NCI-H2196 (cell line): ENCODE measurements around the gene PPP1R9A.

ENCODE experiments used
- DNase-seq: peaks from one replicate; lab custom pipeline; 2025; ENCODE audit not compliant: unreplicated experiment; lab: John Stamatoyannopoulos, UW

Gene PPP1R9A

DNA sequence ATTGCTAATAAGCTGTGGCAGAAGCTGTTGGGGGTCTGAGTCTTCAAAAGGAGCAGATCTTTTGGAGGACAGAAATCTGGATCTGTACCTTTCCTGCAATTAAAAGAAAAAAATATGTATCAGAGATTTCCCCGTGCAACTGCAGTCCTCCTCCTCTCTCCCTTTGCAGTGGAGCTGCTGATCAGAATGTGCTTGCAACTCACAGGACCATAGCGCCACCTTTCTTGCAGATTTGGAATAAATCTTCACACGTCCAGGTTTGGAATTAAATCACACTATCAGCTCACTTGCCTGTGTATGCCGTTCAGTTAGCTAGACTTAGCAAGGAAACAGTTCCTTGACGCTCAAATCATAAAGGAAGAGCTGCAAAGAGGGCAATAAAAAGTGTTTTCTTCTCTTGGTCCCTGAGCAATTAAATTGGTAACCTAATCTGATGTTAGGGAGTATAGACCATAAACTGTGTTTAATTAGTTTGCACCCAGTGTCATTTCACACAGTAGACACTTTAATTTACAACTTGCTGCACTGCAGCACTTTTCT is 339.5 kb downstream of the PPP1R9A start:
- DNase-seq, result peak; percentile 84

- DNase-seq, result no peak
Observed at GRCh38 chr7:95250571-95250970, 343.2 kb downstream of the PPP1R9A start.

DNA sequence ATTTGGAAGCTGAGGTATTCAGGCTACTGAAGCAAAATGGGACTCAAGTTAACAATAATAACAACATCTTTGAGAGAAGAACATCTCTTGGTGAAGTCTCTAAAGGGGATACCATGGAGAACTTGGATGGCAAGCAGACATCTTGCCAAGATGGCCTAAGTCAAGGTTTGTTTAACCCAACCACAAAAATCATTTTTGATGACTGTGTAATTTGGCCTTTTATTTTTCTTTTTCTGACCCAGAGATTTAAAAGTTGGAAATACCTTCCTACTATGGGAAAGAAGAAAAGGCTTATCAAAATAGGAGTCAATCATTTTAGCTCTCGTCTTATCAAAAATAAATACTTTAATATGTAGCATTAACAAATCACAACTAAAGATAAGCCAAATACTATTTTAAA is 344.6 kb downstream of the PPP1R9A start:
- DNase-seq, result no peak

DNA sequence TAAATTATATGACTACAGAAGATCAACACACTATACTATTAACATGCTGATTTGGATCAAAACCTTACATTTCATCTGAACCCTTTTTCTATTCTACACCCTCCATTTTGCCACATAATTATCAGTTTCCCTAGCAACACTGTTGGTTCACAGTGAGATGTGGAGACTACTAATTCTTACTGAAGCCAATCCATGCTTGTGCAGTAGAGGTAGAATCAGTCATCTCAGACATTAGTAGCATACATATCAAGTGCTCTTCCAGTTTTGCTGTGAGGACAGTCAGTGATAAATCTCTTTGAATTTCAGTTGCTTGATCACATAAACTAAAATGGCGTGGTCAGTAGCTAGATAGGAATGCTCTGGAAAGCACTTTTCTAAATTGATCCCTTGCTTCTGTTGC is 346.6 kb downstream of the PPP1R9A start:
- no peak for DNase-seq

DNA sequence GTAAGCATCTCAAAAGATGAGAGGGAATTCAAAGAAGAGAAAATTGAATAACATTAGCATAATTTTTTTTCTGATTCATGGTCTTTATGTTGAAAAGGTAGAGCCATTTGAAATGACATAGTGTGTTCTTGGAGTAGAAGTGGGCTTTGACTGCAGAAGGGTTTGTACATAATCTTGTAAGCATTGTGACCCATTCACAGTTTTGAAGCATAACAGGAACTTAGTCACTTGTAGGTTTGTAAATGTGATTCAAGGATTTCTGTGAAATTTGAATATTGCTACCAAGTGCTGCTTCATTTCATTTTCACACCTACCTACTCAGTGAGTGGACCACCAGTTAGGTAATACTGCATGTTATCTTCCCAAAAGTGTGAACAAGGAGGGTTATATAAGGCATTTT is 348.3 kb downstream of the PPP1R9A start:
- DNase-seq, result no peak

DNA sequence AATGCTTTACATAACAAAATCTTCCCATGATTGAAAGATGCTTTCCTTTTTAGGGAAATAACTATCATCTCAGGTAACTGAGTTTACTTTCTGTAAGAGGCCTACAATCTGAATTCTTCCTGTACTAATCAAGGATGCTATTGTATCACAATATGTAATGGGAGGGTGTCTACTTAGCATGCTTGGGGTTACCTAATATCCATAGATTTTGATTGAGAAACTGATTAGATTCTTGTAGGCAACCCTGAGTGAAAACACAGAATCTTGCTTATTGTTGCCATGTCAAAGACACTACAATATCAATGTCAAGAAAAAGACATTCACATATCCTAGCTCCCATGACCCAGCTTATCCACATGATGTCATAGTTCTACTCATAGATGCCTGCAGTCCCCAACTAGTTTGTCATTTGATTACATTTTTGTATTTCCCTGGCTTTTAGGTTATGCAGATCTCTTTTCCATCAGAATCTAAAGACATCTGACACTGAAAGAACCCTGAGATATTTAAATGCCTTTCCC is 354.6 kb downstream of the PPP1R9A start:
- DNase-seq, result no peak

- DNase-seq, result no peak
Observed at GRCh38 chr7:95262875-95263274, 355.5 kb downstream of the PPP1R9A start.

DNA sequence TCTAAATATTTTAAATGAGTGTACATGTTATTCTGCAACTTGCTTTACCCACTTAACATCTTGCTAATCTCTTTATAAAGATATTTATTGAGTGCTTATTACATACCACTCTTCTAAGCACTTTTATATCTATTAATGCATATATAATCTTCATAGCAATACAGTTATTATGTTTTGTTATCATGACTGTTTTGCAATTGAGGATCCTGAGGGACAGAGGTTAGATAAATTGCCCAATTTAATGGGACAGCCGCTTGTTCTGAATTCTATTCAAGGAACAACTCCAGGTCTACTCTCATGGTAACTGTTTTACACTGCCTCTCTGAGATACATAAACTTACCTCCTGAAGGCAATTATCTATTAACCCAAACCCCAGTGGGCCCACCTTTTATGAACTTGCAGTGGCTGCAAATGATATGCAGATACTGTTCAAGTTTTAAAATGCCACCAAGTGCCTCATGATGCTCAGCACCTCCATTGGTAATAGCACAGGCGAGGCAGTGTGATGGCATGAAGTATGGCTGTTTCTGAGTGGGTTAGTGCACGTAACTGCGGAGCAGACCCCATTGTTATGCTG is 356.5 kb downstream of the PPP1R9A start:
- DNase-seq, result no peak

DNA sequence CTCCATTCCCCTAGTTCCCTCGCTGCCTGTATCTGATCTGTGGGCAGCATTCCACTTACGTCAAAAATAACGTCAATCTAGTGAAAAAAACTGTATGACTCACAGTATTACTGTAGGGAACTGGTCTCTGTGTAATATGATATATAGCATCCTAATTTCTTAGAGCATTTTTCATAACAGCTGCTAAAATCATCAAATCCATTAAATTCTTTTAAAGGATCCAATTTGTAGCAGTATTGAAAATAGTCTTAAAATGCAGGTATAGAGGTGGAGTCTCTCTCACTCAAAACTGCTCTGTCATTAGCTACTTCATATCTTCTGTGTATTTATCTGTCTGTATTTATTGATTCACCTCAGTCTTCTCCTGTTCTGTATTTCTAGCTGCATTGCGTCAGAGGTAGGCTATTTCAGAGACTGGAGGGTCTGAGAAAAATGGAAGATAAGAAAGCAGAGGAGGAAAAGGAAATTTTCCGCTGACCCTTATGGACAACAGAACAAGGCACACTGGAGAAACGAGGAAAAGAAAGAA is 357.0 kb downstream of the PPP1R9A start:
- DNase-seq, result no peak

DNA sequence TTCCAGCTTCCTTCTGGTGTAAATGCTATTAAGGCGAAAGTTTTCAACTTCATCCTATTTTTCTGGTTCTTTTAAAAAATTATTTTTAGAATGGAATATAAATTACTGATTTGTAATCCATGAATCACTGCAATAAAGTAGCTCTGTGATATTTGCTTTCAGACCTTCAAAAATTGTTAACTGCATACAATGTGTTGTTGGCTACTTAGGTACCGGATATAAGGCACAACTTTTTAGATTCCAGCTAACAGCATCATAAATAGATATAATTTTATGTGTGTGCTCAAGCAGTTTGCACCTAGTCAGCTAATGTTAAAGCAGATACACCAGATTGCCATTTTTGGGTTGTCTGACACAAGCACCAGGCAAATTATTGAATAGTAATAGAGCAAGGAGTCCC is 358.2 kb downstream of the PPP1R9A start:
- no peak for DNase-seq

DNA sequence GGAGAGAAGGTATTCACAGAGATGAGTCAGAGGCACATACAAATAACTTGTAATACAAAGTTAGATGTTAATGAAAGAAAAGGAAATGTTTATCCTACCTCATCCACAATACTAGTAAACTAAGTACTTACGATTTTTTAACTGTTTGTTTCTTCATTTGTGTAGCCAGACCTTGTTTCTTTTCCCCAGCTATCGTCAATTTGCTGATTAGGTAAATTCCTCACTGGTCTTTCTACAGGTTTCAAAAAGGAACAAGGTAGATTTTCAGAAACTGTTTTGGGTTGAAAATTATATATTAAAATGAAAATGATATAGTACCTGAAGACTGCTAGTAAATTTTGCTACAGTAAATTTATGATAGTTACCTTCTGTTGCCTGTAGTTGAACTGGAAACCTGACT is 360.4 kb downstream of the PPP1R9A start:
- no peak for DNase-seq

- no peak for DNase-seq
Observed at GRCh38 chr7:95269640-95270039, 362.2 kb downstream of the PPP1R9A start.

DNA sequence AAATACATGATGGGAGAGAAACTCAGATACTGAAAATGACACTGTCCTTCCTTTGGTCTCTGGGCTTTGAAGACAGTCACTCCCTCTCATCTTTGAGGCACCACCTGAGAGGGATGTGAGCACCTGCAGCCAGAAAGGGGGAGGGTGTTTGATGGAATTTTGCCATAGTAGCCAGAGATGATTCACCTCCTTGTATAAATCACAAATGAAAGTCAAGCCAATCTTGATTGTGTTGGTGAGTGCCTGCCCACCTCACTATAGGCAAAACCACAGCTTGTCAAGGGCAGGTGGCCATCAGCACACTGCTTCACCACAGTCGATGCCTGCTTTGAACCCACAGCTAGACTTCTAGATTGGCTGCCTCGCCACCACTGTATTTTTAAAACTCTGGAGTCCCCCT is 368.7 kb downstream of the PPP1R9A start:
- no peak for DNase-seq

DNA sequence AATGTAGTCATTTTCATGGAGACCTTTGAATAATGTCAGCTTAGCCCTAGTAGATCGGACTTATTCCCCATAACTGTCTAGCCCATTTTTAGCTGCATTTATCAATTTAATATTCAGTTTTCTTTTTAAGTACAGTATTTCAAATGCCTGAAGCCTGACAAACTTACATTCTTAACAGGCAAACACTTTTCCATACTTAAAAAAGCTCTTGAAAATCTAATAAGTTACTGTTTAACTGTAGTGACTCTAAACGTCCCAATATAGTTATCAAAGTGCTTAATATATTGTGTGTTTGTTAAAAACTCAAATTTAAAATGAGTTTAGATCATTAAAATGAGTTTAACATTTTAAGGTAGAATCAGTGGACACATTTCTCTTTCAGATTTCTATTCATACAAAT is 372.0 kb downstream of the PPP1R9A start:
- no peak for DNase-seq

DNA sequence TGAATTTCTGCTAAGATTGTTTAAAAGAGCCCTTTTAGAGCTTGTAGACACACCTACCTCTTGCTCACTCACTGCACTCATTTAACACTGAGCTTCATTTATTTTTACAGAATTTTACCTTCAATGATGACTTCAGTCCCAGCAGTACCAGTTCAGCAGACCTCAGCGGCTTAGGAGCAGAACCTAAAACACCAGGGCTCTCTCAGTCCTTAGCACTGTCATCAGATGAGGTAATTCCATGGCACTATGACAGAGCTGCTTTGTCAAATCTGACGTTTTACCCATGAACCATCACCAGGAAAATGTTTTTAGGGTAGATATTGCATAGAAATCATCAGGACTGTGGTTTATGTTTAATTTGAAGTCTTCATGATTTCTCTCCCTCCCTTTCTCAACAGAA is 378.7 kb downstream of the PPP1R9A start:
- no peak for DNase-seq

GRCh38 chr7:95290166-95290830 is 382.9 kb downstream of the PPP1R9A start:
- no peak for DNase-seq

GRCh38 chr7:95295397-95295796 is 388.0 kb downstream of the PPP1R9A start:
- DNase-seq, result no peak

GRCh38 chr7:95296456-95296855 is 389.1 kb downstream of the PPP1R9A start:
- no peak for DNase-seq

DNA sequence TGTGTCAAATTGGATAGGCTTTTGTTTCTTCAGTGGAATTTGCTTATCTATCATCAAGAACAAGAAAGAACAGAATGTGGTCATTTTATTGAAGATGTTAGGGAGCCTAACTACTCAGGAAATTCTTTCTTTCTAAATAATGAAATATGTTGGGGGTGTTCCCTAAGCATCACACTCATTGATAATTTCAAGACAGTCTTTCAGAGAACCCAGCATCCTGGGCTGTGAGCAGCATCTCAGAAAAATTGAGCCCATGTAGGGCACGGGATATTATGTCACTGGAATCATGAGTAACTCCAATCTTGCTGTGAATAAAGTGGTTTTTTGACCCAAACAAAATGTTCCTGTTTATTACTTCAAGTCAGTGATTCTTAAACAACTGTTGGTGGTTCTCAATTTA is 389.6 kb downstream of the PPP1R9A start:
- no peak for DNase-seq

DNA sequence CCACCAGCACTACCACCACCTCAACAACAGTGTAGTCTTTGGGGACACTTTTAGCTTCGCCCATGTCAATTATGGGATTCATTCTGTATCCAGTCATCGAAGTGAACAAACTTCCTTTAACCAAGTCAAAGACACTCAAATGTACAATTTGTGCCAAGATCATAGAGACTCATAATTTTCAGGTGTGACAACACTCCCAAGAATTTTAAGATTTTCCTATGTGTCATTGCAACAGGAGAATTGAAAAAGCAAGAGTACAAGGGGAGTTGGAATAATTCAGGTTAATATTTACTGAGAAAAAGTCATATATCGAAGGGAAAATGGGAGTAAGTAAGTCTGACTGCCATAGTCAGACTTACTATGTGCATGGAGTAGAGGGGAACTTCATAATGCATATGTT is 390.7 kb downstream of the PPP1R9A start:
- no peak for DNase-seq

DNA sequence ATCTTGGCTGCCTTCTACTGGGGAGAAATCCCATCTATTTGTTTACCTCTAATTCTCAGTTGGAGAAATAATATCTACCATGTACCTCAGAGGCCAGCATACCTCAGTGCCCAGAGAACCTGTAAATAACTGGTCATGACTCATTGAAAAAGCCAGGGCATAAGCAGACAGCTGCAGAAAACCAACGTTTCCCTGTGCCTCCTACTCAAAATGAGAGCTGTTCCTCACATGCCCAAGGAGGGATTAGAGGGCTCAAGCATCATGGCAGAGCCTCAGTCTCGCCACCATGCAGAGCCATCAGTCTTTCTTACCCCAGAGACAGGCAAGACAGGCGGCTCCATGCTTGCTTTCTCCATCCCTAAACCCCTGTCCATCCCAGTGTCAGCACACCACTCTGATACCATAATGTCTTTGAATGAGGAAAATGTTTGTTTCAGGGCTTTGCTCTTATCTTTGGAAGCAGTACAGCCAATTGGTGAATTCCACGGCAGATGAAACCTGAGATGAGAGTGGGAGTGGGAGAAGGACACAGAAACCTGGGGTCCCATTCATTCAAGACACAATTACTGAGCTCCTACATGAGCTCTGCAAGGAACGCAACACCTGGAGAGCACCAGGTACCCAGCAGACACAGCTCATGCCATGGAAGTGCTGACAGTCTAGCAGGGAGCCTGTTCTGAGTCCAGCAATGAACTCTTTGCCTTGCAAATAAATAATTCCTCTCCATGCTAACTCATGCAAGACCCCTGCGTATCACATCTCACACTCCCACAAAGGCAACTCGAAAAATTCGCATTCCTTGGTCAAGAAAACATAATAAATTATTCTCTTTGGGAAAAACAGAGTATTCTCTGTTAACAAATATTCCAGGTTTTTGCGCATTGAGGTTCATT is 395.9 kb downstream of the PPP1R9A start:
- DNase-seq, result no peak
